Natural killer cell (primary cell): ENCODE measurements around the gene MAPK12. TPM values are rescaled to one million over a fixed set of nuclear protein-coding genes. Genes with fewer than 3 reads are reported as not detected.

Source experiments
- ATAC-seq, 3 donors: fragments of 150-1000 bp in 2 of 3; fragments of 200-7000 bp in 1 of 3; cut with Tn5 transposase; 1 replicate in 1 of 3; 2 replicates in 2 of 3; pipeline ENCODE4 v1.10.0; 2021; ENCODE audit warnings: mild to moderate bottlenecking in 2 of 3, moderate library complexity in 2 of 3
- DNase-seq, 2 donors: peaks; one replicate each; pipeline versions ENCODE4 v3.0.0 to v3.0.0-alpha.2; 2013 to 2021; ENCODE audit warnings: mixed read lengths in 1 of 2
- H3K27ac ChIP-seq: one replicate; pipeline ENCODE4 v1.5.1; 2013; ENCODE audit warnings: mild to moderate bottlenecking, low read length
- H3K27me3 ChIP-seq: one replicate; pipeline ENCODE4 v1.6.1; 2013; ENCODE audit warnings: low read length; ENCODE audit not compliant: control insufficient read depth, insufficient read depth
- H3K36me3 ChIP-seq: one replicate; pipeline ENCODE4 v1.6.1; 2013; ENCODE audit warnings: low read length; ENCODE audit not compliant: control insufficient read depth, insufficient read depth
- H3K4me1 ChIP-seq: one replicate; pipeline ENCODE4 v1.6.1; 2013; ENCODE audit warnings: low read length; ENCODE audit not compliant: control insufficient read depth, insufficient read depth
- H3K4me3 ChIP-seq: one replicate; pipeline ENCODE4 v1.5.1; 2013; ENCODE audit warnings: low read length
- H3K9me3 ChIP-seq: one replicate; pipeline ENCODE4 v1.6.1; 2013; ENCODE audit warnings: low read length; ENCODE audit not compliant: control insufficient read depth, insufficient read depth
- H3K27ac Mint-ChIP-seq, 2 donors: one replicate each; pipeline ENCODE4 v1.8.0; 2022; ENCODE audit warnings: mild to moderate bottlenecking in 2 of 2, mixed read lengths in 2 of 2, moderate library complexity in 1 of 2
- H3K27me3 Mint-ChIP-seq, 2 donors: one replicate each; pipeline ENCODE4 v1.8.0; 2022; ENCODE audit warnings: low read depth in 2 of 2, mixed read lengths in 2 of 2
- H3K36me3 Mint-ChIP-seq: one replicate; pipeline ENCODE4 v1.8.0; 2022; ENCODE audit warnings: mixed read lengths
- H3K4me1 Mint-ChIP-seq, 2 donors: one replicate each; pipeline ENCODE4 v1.8.0; 2022; ENCODE audit warnings: mixed read lengths in 2 of 2
- H3K4me3 Mint-ChIP-seq: one replicate; pipeline ENCODE4 v1.8.0; 2022; ENCODE audit warnings: mild to moderate bottlenecking, moderate library complexity, mixed read lengths
- H3K9me3 Mint-ChIP-seq, 2 donors: one replicate each; pipeline ENCODE4 v1.8.0; 2022; ENCODE audit warnings: mixed read lengths in 2 of 2
- WGBS: methylation state at CpG from one replicate; pipeline ENCODE4 v1.1.7; 2013; ENCODE audit warnings: missing lambda C conversion rate; ENCODE audit not compliant: insufficient coverage; 5-methylcytosine and 5-hydroxymethylcytosine counted together
- intact Hi-C: fragments of 100-400 bp; cut with micrococcal nuclease; formaldehyde crosslinking; loops from one replicate; pipeline ENCODE4 v1.14.2; 2022
- total RNA-seq, 4 donors: library from RNA; stranded (reverse); fragments of 120-200 nt in 1 of 4; gene quantifications; one replicate each; pipeline versions ENCODE4 v1.2.3 to v1.2.4, GENCODE V29; 2013 to 2022
- TF ChIP-seq, protein P1 (sequence below): fragments of 200-600 bp; IDR thresholded peaks from one replicate; pipeline ENCODE4 v1.8.0; 2022; ENCODE audit warnings: antibody characterized with exemption

Gene MAPK12
- total RNA-seq, 3 donors from 2014 or later (not counting 1 experiment from before 2014, with no cell fraction given) = 2.2 to 2.5 (median 2.4) TPM

DNA sequence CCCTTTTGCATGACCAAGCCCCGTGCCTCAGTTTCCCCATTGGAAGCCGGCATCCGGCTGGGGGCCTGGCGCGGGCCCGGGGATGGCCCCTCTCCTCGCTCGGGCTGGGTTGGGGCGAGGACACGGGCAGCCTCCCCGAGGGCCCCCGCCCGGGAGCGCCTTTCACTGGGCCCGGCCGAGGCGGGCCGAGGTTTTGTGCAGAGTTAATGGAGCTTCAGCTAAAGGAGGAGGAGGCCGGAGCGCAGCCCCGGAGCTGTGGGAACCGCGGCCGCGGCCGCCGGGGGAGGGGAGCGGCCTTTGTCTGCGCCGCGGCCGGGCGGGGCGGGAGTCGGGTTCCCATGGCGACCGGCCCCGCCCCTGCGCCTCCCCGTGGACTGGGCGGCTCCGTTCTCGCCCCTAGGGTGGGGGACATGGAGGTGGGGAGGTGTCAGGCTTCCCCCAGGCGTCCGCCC, 10.1 kb upstream of the MAPK12 start:
- no peak overlapping the region for H3K4me3 ChIP-seq
- peaks cover 6% of the 10 kb centered on the region for H3K27me3 ChIP-seq
- no peaks in the 10 kb centered on the region for H3K36me3 Mint-ChIP-seq
- no peaks in the 10 kb centered on the region for H3K9me3 ChIP-seq
- DNase-seq (peak in 1 of 2 donors; percentile 73), ATAC-seq (peak in 2 of 3 donors; percentile 8 to 11)
- peaks cover 6 to 7% of the 10 kb centered on the region in 2 donors for H3K27me3 Mint-ChIP-seq
- under 1% methylated on average over 41 of the region's 45 CpGs for WGBS
- H3K4me3 Mint-ChIP-seq = no peak overlapping the region
- H3K9me3 Mint-ChIP-seq = no peaks in the 10 kb centered on the region
- H3K4me1 ChIP-seq = peaks cover 33% of the 10 kb centered on the region
- H3K4me1 Mint-ChIP-seq = peaks cover 4 to 16% of the 10 kb centered on the region in 2 donors
- no peak overlapping the region for H3K27ac ChIP-seq
- intact Hi-C loops = loop anchor here (5.0 to 10.0 kb wide), 2 partner anchors 71 to 223 kb away; partner anchors contain the start of gene PPP6R2
- no peaks in the 10 kb centered on the region for H3K36me3 ChIP-seq
- TF ChIP-seq, protein P1, sequence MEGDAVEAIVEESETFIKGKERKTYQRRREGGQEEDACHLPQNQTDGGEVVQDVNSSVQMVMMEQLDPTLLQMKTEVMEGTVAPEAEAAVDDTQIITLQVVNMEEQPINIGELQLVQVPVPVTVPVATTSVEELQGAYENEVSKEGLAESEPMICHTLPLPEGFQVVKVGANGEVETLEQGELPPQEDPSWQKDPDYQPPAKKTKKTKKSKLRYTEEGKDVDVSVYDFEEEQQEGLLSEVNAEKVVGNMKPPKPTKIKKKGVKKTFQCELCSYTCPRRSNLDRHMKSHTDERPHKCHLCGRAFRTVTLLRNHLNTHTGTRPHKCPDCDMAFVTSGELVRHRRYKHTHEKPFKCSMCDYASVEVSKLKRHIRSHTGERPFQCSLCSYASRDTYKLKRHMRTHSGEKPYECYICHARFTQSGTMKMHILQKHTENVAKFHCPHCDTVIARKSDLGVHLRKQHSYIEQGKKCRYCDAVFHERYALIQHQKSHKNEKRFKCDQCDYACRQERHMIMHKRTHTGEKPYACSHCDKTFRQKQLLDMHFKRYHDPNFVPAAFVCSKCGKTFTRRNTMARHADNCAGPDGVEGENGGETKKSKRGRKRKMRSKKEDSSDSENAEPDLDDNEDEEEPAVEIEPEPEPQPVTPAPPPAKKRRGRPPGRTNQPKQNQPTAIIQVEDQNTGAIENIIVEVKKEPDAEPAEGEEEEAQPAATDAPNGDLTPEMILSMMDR = no peak
- no peak overlapping the region for H3K27ac Mint-ChIP-seq

DNA sequence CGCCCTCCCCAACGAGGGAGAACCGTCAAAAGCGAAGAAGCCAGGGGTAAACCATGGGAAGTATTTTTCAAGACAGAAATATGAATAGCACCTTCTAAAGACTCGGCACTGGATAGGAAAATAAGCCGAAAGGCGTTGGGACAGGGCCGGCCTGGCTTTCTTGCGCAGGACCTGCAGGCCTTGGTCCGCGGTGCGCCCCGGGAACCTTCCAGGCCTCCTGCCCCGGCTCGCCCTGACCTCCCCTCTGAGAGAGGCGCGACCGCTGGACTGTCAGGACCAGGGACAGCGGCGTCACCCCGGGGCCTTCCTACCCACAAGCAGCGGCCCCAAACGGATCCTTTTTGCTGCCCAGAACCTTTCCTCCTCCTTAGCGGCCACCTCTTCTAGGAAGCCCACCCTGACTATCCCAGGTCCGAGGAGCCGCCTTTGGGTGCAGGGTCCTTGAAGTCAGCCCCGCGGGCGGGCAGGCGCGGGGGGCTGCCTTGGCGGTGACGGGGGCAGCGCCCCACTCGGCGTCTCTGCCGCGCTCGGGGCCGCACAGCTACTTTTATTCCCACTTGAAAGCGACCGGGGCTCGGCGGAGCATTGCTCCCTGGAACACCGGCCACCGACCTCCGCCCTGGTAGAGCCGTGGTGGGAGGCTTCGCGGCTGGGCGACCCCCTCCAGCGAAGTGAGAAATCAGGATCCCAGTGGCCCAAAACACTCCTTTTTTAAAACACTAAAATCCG, 9.3 kb upstream of the MAPK12 start:
- no peaks in the 10 kb centered on the region for H3K9me3 Mint-ChIP-seq
- H3K4me3 Mint-ChIP-seq = peak overlapping the region; percentile 77
- TF ChIP-seq, protein P1 = no peak
- Histone ChIP-seq H3K4me1 (peaks cover 33% of the 10 kb centered on the region), H3K27ac (no peak overlapping the region), H3K36me3 (no peaks in the 10 kb centered on the region), H3K4me3 (peak overlapping the region; percentile 46), H3K9me3 (no peaks in the 10 kb centered on the region), H3K27me3 (peaks cover 6% of the 10 kb centered on the region)
- peaks cover 4 to 16% of the 10 kb centered on the region in 2 donors for H3K4me1 Mint-ChIP-seq
- intact Hi-C loops = loop anchor here (5.0 to 10.0 kb wide), 2 partner anchors 71 to 224 kb away; partner anchors contain the start of gene PPP6R2
- H3K36me3 Mint-ChIP-seq = no peaks in the 10 kb centered on the region
- ATAC-seq (peak; percentile 75 to 81 (median 75)), DNase-seq (peak; percentile 72 to 84)
- H3K27me3 Mint-ChIP-seq = peaks cover 6 to 7% of the 10 kb centered on the region in 2 donors
- whole genome bisulfite sequencing = under 1% methylated on average over 53 of the region's 53 CpGs
- H3K27ac Mint-ChIP-seq = no peak overlapping the region

DNA sequence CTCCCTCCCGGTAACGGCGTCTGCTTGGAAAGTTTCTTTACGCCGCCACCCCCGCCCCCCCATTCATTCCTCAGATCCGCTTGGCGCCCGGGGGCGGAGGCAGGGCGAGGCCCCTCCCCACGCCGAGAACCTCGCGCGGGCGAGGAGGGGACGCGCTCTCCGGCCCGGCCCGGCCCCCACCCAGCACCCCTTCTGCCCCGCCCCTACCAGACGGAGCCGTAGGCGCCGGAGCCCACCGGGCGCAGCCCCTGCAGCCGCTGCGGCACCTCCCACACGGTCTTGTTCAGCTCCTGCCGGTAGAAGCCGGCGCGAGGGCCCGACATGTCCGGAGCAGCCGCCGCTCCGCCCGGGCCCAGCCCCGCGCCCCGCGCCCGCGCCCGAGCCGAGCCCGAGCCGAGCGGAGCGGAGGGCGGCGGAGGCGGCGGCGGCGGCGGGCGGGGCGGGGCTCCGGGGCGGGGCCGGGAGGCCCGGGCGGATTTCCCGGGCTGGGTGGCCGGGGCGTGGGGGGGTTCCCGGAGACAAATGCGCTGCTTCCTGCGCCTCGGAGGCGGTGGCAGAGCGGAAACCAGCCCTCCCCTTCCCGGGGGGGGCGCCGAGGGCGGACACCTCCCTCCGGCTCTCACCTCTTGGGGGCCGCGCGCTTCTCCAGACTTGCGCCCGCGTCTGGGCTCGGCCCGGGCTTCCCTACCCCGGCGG, 8.6 kb upstream of the MAPK12 start, which contains the start of gene MAPK11:
TSS of gene MAPK11 (minus strand) at position 411 of the 696 bp plus-strand sequence. CDS start at position 323, 88 bp downstream.
- peaks cover 4 to 16% of the 10 kb centered on the region in 2 donors for H3K4me1 Mint-ChIP-seq
- ATAC-seq (peak; percentile 50 to 71 (median 58)), DNase-seq (peak; percentile 34 to 87)
- H3K4me3 Mint-ChIP-seq = peak within 1 kb of the TSS; percentile 77
- Histone ChIP-seq H3K27me3 (peaks cover 6% of the 10 kb centered on the region), H3K9me3 (no peaks in the 10 kb centered on the region), H3K4me1 (peaks cover 33% of the 10 kb centered on the region), H3K36me3 (no peaks in the 10 kb centered on the region), H3K4me3 (peak within 1 kb of the TSS; percentile 46), H3K27ac (no peak within 1 kb of the TSS)
- H3K27me3 Mint-ChIP-seq = peaks cover 6 to 9% of the 10 kb centered on the region in 2 donors
- H3K9me3 Mint-ChIP-seq = no peaks in the 10 kb centered on the region
- no peak within 1 kb of the TSS for H3K27ac Mint-ChIP-seq
- H3K36me3 Mint-ChIP-seq = no peaks in the 10 kb centered on the region
- intact Hi-C loops = loop anchor here (5.0 to 10.0 kb wide), 2 partner anchors 72 to 225 kb away; partner anchors contain the start of gene PPP6R2
- TF ChIP-seq, protein P1 = no peak
- WGBS = under 1% methylated on average over 92 of the region's 92 CpGs
